ENCODE data around the gene GGN. TPM values are rescaled to one million over a fixed set of nuclear protein-coding genes. Genes with fewer than 3 reads are reported as not detected.

The GGN gene
- total RNA-seq, 6 experiments from 2014 or later = not detected

DNA sequence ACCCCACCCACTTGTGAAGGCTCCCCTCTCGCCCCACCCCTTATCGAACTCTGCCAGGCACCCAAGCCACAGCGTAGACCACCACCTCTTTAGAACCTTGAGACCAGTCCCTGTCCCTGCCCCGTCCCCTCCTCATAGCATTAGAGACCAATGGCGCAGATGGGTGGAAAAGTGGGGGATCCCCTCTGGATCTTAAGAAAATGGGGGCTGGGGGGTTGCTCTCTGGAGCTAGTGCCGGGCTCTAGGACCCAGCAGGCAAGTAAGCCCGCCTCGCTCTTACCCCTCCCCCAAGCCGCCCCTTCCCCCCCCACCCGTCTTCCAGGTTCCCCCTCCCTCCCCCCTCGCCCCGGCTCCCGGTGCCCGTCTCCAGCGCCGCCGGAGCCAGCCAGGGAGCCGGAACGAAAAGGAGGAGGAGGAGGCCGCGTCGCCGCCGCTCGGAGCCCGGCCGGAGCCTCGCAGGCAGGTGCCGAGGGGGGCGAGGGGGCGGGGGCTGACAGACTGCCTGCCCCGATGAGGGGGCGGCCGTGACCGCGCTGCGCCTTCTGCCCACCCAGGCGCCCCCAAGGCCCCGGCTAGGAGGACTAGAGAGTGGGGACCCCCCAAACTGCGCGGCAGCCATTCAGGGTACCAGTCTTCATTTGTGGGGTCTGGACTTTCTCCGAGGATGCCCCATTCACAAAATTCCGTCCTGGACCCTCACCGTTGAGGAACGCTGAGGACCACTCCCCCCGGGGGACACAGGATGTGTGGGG, 691 bp upstream of the GGN start, which contains the start of gene SPRED3:
SPRED3 (plus strand) TSS at position 349 of the 752 bp plus-strand sequence. CDS start 1,606 bp downstream, outside the sequence.
- intact Hi-C loops (cut with DNase I) = no loop called here
- whole genome bisulfite sequencing (ENCODE audit: insufficient coverage, low coverage, low lambda C conversion rate, missing lambda C conversion rate) = 1% methylated on average over 10 of the region's 46 CpGs
- no peak for TF ChIP-seq POLR2A (IDR thresholded peaks at IDR 0.05)
- TF ChIP-seq, protein P1, sequence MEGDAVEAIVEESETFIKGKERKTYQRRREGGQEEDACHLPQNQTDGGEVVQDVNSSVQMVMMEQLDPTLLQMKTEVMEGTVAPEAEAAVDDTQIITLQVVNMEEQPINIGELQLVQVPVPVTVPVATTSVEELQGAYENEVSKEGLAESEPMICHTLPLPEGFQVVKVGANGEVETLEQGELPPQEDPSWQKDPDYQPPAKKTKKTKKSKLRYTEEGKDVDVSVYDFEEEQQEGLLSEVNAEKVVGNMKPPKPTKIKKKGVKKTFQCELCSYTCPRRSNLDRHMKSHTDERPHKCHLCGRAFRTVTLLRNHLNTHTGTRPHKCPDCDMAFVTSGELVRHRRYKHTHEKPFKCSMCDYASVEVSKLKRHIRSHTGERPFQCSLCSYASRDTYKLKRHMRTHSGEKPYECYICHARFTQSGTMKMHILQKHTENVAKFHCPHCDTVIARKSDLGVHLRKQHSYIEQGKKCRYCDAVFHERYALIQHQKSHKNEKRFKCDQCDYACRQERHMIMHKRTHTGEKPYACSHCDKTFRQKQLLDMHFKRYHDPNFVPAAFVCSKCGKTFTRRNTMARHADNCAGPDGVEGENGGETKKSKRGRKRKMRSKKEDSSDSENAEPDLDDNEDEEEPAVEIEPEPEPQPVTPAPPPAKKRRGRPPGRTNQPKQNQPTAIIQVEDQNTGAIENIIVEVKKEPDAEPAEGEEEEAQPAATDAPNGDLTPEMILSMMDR (IDR thresholded peaks at IDR 0.05) = no peak
- no peaks in the 10 kb centered on the region for H3K27me3 ChIP-seq
- no peak within 1 kb of the TSS for H3K27ac ChIP-seq
- H3K36me3 ChIP-seq = peaks cover 0 to 4% (median 0%) of the 10 kb centered on the region in 4 donors
- peaks cover 0 to 9% (median 0%) of the 10 kb centered on the region in 4 donors for H3K4me1 ChIP-seq
- H3K9me3 ChIP-seq = no peaks in the 10 kb centered on the region
- DNase-seq (no peak), ATAC-seq (no peak)
- H3K4me3 ChIP-seq = peak within 1 kb of the TSS; percentile 32 to 48 (median 32)

DNA sequence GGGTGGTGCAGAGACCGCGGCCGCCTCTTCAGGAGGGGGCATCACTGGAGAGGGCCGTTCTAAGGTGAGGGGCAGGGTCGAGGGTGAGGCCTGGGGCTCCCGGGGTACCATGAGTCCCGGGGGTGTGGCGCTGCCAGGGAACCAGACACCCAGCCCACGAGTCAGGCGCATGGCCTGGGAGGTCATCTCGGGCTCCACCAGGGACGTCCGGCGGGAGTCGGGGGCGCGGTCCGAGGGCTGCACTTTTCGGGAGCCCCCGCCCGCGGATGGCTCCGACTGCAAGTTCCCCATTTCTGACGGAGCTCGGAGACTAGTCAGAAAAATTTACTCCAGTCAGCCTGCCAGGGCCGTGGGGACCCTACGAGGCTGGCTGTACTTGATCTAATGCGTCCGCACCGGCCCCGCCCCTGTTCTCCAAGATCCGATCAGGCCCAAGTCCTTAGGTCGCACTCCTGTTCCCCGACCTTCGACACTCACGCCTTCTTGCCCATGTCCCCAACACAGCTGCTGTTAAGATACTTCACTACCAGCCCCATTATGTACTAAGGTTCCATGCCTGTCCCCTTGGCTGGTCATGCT, 774 bp downstream of the GGN start:
- H3K4me1 ChIP-seq = peaks cover 0 to 9% (median 0%) of the 10 kb centered on the region in 4 donors
- TF ChIP-seq POLR2A (IDR thresholded peaks at IDR 0.05) = no peak
- TF ChIP-seq, protein P1 (IDR thresholded peaks at IDR 0.05) = no peak
- H3K27me3 ChIP-seq = no peaks in the 10 kb centered on the region
- intact Hi-C loops (cut with DNase I) = no loop called here
- peak in 1 of 3 donors; percentile 47 for DNase-seq
- no peaks in the 10 kb centered on the region for H3K9me3 ChIP-seq
- no peak overlapping the region for H3K27ac ChIP-seq
- peaks cover 0 to 18% (median 4%) of the 10 kb centered on the region in 4 donors for H3K36me3 ChIP-seq
- ATAC-seq = peak; percentile 3 to 15 (median 7)
- WGBS (ENCODE audit: insufficient coverage, low coverage, low lambda C conversion rate, missing lambda C conversion rate) = under 1% methylated on average over 23 of the region's 36 CpGs
- H3K4me3 ChIP-seq = peak overlapping the region in 1 of 3 donors; percentile 32

- Histone ChIP-seq H3K36me3 (peaks cover 0 to 24% (median 8%) of the 10 kb centered on the region in 4 donors), H3K27me3 (no peaks in the 10 kb centered on the region), H3K9me3 (no peaks in the 10 kb centered on the region), H3K4me1 (peaks cover 0 to 9% (median 0%) of the 10 kb centered on the region in 4 donors), H3K27ac (no peak overlapping the region), H3K4me3 (no peak overlapping the region)
- intact Hi-C loops (cut with DNase I) = no loop called here
- ATAC-seq = no peak
- no peak for TF ChIP-seq POLR2A (IDR thresholded peaks at IDR 0.05)
- TF ChIP-seq, protein P1 (IDR thresholded peaks at IDR 0.05) = no peak
- WGBS (ENCODE audit: insufficient coverage, low coverage, low lambda C conversion rate, missing lambda C conversion rate) = 51% methylated on average over 10 of the region's 61 CpGs
- no peak for DNase-seq
These were observed 1.4 kb downstream of the GGN start for GRCh38 chr19:38386300-38386970.

- Histone ChIP-seq H3K9me3 (no peaks in the 10 kb centered on the region), H3K4me1 (peaks cover 0 to 9% (median 0%) of the 10 kb centered on the region in 4 donors), H3K4me3 (no peak overlapping the region), H3K36me3 (peaks cover 0 to 30% (median 14%) of the 10 kb centered on the region in 4 donors), H3K27me3 (no peaks in the 10 kb centered on the region), H3K27ac (no peak overlapping the region)
- intact Hi-C loops (cut with DNase I) = no loop called here
- no peak for DNase-seq
- ATAC-seq = no peak
- TF ChIP-seq, protein P1 (IDR thresholded peaks at IDR 0.05) = no peak
- 33% methylated on average over 1 of the region's 40 CpGs for WGBS (ENCODE audit: insufficient coverage, low coverage, low lambda C conversion rate, missing lambda C conversion rate)
These were observed 2.0 kb downstream of the GGN start for GRCh38 chr19:38385804-38386257.

All from right lobe of liver (tissue), 6 donors.